GM12878 (cell line): ENCODE results near the gene PAX7. TPM values are rescaled to one million over a fixed set of nuclear protein-coding genes. Genes with fewer than 3 reads are reported as not detected.

Experiments used
- ATAC-seq: fragments of 200-7000 bp; cut with Tn5 transposase; 3 replicates; pipeline ENCODE4 v1.9.1; 2020; ENCODE audit warnings: mild to moderate bottlenecking, moderate library complexity
- BruUV-seq: library from RNA; stranded (reverse); fragments of 400-500 nt; replicated peaks from 2 replicates; lab custom pipeline; 2021; lab: Mats Ljungman, UMichigan
- CTCF ChIA-PET: fragments of 300-600 bp; sonication (Branson Sonifier 250); formaldehyde crosslinking; extraction: SDS; loops from one replicate; lab custom pipeline; 2021; ENCODE audit warnings: inconsistent platforms; lab: Yijun Ruan, JAX
- POLR2A ChIA-PET: fragments of 350-600 bp; formaldehyde crosslinking; extraction: SDS; loops from one replicate; lab custom pipeline; 2021; ENCODE audit warnings: inconsistent platforms; lab: Charles Lee
- RAD21 ChIA-PET: fragments of 300-600 bp; sonication (Branson Sonifier 250); formaldehyde crosslinking; loops from one replicate; lab custom pipeline; 2023; ENCODE audit warnings: antibody characterized with exemption; ENCODE audit not compliant: unreplicated experiment; lab: Charles Lee
- SMC1A ChIA-PET: fragments of 300-600 bp; sonication (Branson Sonifier 250); formaldehyde crosslinking; loops from one replicate; lab custom pipeline; 2023; ENCODE audit not compliant: unreplicated experiment, uncharacterized antibody; lab: Charles Lee
- DNase-seq: peaks from one replicate; pipeline ENCODE4 v3.0.0-alpha.2; 2011; ENCODE audit warnings: low read depth, low spot score
- FAIRE-seq: peaks from 3 replicates; lab custom pipeline; 2011; peaks lifted over from hg19 to GRCh38; lab: Jason Lieb, UNC
- H2AFZ ChIP-seq: 2 replicates; pipeline ENCODE4 v1.6.0; 2011; ENCODE audit warnings: low read depth, low read length, control low read depth; ENCODE audit not compliant: control insufficient read depth
- H3K27ac ChIP-seq: 2 replicates; pipeline ENCODE4 v1.5.1; 2011; ENCODE audit warnings: control low read depth; ENCODE audit not compliant: control insufficient read depth, insufficient read depth
- H3K27me3 ChIP-seq, 2 experiments: replicated peaks in 1 of 2; 2 replicates each; pipeline versions ENCODE4 v1.6.0 to v1.6.1; 2011; ENCODE audit warnings: low read length in 1 of 2; ENCODE audit not compliant: control insufficient read depth in 2 of 2, insufficient read depth in 2 of 2
- H3K36me3 ChIP-seq, 2 experiments: 2 replicates each; pipeline ENCODE4 v1.5.1; 2011; ENCODE audit warnings: low read length in 1 of 2; ENCODE audit not compliant: control insufficient read depth in 2 of 2, insufficient read depth in 2 of 2
- H3K4me1 ChIP-seq: 2 replicates; pipeline ENCODE4 v1.6.1; 2011; ENCODE audit warnings: mild to moderate bottlenecking, low read length, moderate library complexity, mixed read lengths; ENCODE audit not compliant: control insufficient read depth, insufficient read depth
- H3K4me2 ChIP-seq: 2 replicates; pipeline ENCODE4 v1.6.0; 2011; ENCODE audit warnings: control low read depth; ENCODE audit not compliant: control insufficient read depth, insufficient read depth
- H3K4me3 ChIP-seq: fragments of 200-600 bp; sonication (generic); 2 replicates; pipeline ENCODE4 v1.5.1; 2016
- H3K79me2 ChIP-seq: 2 replicates; pipeline ENCODE4 v1.6.0; 2011; ENCODE audit warnings: low read length; ENCODE audit not compliant: control insufficient read depth, insufficient read depth
- H3K9ac ChIP-seq: 2 replicates; pipeline ENCODE4 v1.8.0; 2011; ENCODE audit warnings: low read length, control low read depth, mixed read lengths; ENCODE audit not compliant: control insufficient read depth, insufficient read depth
- H3K9me3 ChIP-seq: replicated peaks from 3 replicates; pipeline ENCODE4 v1.5.1; 2011; ENCODE audit warnings: mild to moderate bottlenecking, low read length; ENCODE audit not compliant: control insufficient read depth, insufficient read depth
- H4K20me1 ChIP-seq: 2 replicates; pipeline ENCODE4 v1.6.0; 2011; ENCODE audit not compliant: control insufficient read depth, insufficient read depth
- ETV6 ChIP-seq, 2 experiments: fragments of 450-650 bp in 1 of 2; IDR thresholded peaks in 1 of 2; conservative IDR thresholded peaks in 1 of 2; 2 replicates each; pipeline ENCODE4 v1.6.1; 2014; ENCODE audit warnings: antibody characterized with exemption in 1 of 2, borderline replicate concordance in 1 of 2, low read depth in 1 of 2, mild to moderate bottlenecking in 1 of 2, moderate library complexity in 1 of 2
- EZH2 ChIP-seq: IDR thresholded peaks from 2 replicates; pipeline ENCODE4 v1.6.1; 2012; ENCODE audit warnings: low read depth, mild to moderate bottlenecking, control low read depth, inconsistent platforms, low read length, borderline replicate concordance; ENCODE audit not compliant: control insufficient read depth
- FOXM1 ChIP-seq: IDR thresholded peaks from 2 replicates; pipeline ENCODE4 v1.6.1; 2012; ENCODE audit warnings: low read depth, mild to moderate bottlenecking, inconsistent platforms, low read length, moderate library complexity
- KDM1A ChIP-seq: fragments of 200-600 bp; sonication (generic); IDR thresholded peaks from 2 replicates; pipeline ENCODE4 v1.6.1; 2016; ENCODE audit warnings: borderline replicate concordance
- NFXL1 ChIP-seq: fragments of 450-650 bp; IDR thresholded peaks from 2 replicates; pipeline ENCODE4 v1.6.1; 2017; ENCODE audit warnings: antibody characterized with exemption, mild to moderate bottlenecking, borderline replicate concordance
- RELA ChIP-seq: fragments of 450-650 bp; IDR thresholded peaks from 2 replicates; pipeline ENCODE4 v1.8.0; 2014; ENCODE audit warnings: borderline replicate concordance; ENCODE audit not compliant: partially characterized antibody
- SRF ChIP-seq, 2 experiments: IDR thresholded peaks; 2 replicates each; pipeline ENCODE4 v1.6.1; 2011; ENCODE audit warnings: low read depth in 2 of 2, low read length in 2 of 2, mild to moderate bottlenecking in 1 of 2, moderate library complexity in 1 of 2
- SUPT20H ChIP-seq: IDR thresholded peaks from 2 replicates; pipeline ENCODE4 v1.6.1; 2011; ENCODE audit warnings: low read depth, mild to moderate bottlenecking, low read length, moderate library complexity, borderline replicate concordance; ENCODE audit not compliant: control insufficient read depth
- ZNF622 ChIP-seq: fragments of 450-650 bp; IDR thresholded peaks from 2 replicates; pipeline ENCODE4 v1.6.1; 2017; ENCODE audit warnings: mild to moderate bottlenecking, inconsistent platforms
- WGBS: methylation state at CpG from one replicate; pipeline ENCODE4 v1.1.6; 2016; ENCODE audit warnings: low lambda C conversion rate; ENCODE audit not compliant: insufficient replicate concordance, insufficient coverage; ENCODE audit errors: missing lambda C conversion rate; 5-methylcytosine and 5-hydroxymethylcytosine counted together
- in situ Hi-C: fragments of 300-500 bp; cut with MboI; formaldehyde crosslinking; loops from 9 replicates; pipeline ENCODE4 v1.14.3; 2018; ENCODE audit warnings: mixed read lengths
- intact Hi-C: fragments of 100-400 bp; cut with micrococcal nuclease; formaldehyde crosslinking; loops from one replicate; pipeline ENCODE4 v1.14.2; 2022; ENCODE audit not compliant: unreplicated experiment
- polyA plus RNA-seq, 11 experiments: library from polyadenylated mRNA; depleted of rRNA in 4 of 11; unstranded in 6 of 11; stranded (reverse) in 5 of 11; fragments of >200 nt; fragmentation: Nextera tagmentation in 4 of 11; fragmentation: Illumina TruSeq in 1 of 11; extraction: Ambion mirVana in 4 of 11; extraction: Trizol in 1 of 11; gene quantifications; 1 replicate in 1 of 11; 2 replicates in 10 of 11; pipeline versions ENCODE4 v1.2.1 to v1.2.3, GENCODE V29; 2011 to 2016; ENCODE audit warnings: inconsistent platforms in 2 of 11, missing spikeins in 2 of 11, low read depth in 1 of 11
- total RNA-seq, 4 experiments: library from RNA; depleted of rRNA in 3 of 4; stranded (reverse); fragments of >200 nt in 3 of 4; fragmentation: Illumina TruSeq in 1 of 4; extraction: Trizol in 1 of 4; gene quantifications; 2 replicates each; pipeline versions ENCODE4 v1.2.1 to v1.2.3, GENCODE V29; 2013 to 2021
- TF ChIP-seq, protein P1 (sequence below): fragments of 150-350 bp; IDR thresholded peaks from 2 replicates; pipeline ENCODE4 v1.6.1; 2016; ENCODE audit warnings: low read depth, low read length
- TF ChIP-seq, protein P2 (sequence below): IDR thresholded peaks from 2 replicates; pipeline ENCODE4 v1.6.1; 2011; ENCODE audit warnings: borderline replicate concordance, low read depth, mild to moderate bottlenecking, moderate library complexity, low read length; ENCODE audit not compliant: insufficient read depth, poor library complexity, severe bottlenecking
- TF ChIP-seq, protein P3 (sequence below): IDR thresholded peaks from 2 replicates; pipeline ENCODE4 v1.6.1; 2011; ENCODE audit warnings: low read depth, low read length, improper control_type of control experiment, borderline replicate concordance
- TF ChIP-seq, protein P4 (sequence below): fragments of 450-650 bp; IDR thresholded peaks from 2 replicates; pipeline ENCODE4 v1.6.1; 2014; ENCODE audit warnings: mild to moderate bottlenecking
- TF ChIP-seq, protein P5 (sequence below): fragments of 450-650 bp; IDR thresholded peaks from 2 replicates; pipeline ENCODE4 v1.6.1; 2016; ENCODE audit warnings: mild to moderate bottlenecking

The PAX7 gene
- total and polyA plus RNA-seq, 10 of the 15 experiments (the other 5 are each of a cell fraction or from before 2014, with no cell fraction given): not detected

DNA sequence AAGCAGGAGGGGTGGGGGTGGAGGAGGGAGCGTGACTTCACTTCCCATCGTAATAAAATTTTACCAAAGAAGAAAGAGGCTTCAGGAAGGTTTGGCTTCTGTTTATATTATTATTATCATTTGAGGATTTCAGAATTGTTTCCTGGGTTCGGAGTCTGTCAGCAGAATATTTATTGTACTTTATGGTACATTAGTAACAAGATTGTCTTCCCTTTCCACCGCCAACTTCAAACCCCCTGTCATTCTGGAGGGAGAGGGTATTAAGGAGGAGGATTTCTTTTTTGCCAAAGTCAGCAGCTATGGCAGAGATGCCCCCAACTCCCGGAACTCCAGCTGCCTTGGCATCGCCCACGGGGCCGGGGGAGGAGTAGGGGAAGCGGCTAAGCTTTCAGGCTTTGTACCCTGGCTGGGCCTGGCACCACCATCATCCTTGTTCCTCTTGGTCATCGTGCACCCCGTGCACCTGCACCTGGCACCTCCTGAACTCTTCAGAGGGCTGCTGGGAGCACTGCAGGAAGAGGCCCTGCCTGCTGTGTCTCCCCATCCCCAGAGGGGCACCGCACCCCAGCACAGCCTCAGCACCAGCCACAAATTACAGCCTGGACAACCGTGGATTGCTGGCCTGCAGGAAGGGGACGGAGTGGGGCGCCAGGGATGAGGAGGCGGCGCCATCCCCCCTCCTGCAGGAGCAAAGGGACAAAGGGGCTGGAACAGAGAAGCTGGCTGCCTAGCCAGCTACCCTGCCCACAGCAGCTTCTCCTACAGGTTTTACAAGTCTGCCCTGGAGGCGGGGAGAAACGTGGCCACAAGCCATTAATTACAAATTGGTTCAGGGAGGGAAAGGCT, 24.0 kb upstream of the PAX7 start:
- RAD21 ChIA-PET: no interaction called here
- intact Hi-C loops (no loop called here), in situ Hi-C loops (no loop called here)
- CTCF ChIA-PET: interaction anchor here (0.7 kb wide), 1 partner anchor 17 kb away, joined by 3 read pairs; no protein-coding TSS in a partner anchor
- Histone ChIP-seq H3K27me3 (no peaks in the 10 kb centered on the region; a peak in 1 of 4 replicates), H3K79me2 (no peaks in the 10 kb centered on the region), H3K9me3 (no peaks in the 10 kb centered on the region), H2AFZ (no peak overlapping the region), H3K4me1 (no peaks in the 10 kb centered on the region), H3K36me3 (no peaks in the 10 kb centered on the region), H3K4me2 (no peak overlapping the region), H3K9ac (no peak overlapping the region), H3K27ac (no peak overlapping the region), H3K4me3 (no peak overlapping the region), H4K20me1 (no peaks in the 10 kb centered on the region)
- no peak for ATAC-seq
- SMC1A ChIA-PET: no interaction called here
- DNase-seq: no peak
- POLR2A ChIA-PET: no interaction called here
- BruUV-seq: no TSS peak
- no peak for FAIRE-seq
- 26% methylated on average over 19 of the region's 19 CpGs for WGBS
- TF ChIP-seq, protein P1, sequence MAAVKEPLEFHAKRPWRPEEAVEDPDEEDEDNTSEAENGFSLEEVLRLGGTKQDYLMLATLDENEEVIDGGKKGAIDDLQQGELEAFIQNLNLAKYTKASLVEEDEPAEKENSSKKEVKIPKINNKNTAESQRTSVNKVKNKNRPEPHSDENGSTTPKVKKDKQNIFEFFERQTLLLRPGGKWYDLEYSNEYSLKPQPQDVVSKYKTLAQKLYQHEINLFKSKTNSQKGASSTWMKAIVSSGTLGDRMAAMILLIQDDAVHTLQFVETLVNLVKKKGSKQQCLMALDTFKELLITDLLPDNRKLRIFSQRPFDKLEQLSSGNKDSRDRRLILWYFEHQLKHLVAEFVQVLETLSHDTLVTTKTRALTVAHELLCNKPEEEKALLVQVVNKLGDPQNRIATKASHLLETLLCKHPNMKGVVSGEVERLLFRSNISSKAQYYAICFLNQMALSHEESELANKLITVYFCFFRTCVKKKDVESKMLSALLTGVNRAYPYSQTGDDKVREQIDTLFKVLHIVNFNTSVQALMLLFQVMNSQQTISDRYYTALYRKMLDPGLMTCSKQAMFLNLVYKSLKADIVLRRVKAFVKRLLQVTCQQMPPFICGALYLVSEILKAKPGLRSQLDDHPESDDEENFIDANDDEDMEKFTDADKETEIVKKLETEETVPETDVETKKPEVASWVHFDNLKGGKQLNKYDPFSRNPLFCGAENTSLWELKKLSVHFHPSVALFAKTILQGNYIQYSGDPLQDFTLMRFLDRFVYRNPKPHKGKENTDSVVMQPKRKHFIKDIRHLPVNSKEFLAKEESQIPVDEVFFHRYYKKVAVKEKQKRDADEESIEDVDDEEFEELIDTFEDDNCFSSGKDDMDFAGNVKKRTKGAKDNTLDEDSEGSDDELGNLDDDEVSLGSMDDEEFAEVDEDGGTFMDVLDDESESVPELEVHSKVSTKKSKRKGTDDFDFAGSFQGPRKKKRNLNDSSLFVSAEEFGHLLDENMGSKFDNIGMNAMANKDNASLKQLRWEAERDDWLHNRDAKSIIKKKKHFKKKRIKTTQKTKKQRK: no peak
- no peak for TF ChIP-seq SRF (IDR thresholded peaks at IDR 0.05; ENCODE audit: low read depth in 2 of 2, low read length in 2 of 2)
- no peak for TF ChIP-seq ETV6 (conservative IDR thresholded peaks at IDR 0.05 in 1 of 2, IDR thresholded peaks at IDR 0.05 in 1 of 2; ENCODE audit: borderline replicate concordance in 1 of 2, low read depth in 1 of 2)
- TF ChIP-seq KDM1A: no peak
- no peak for TF ChIP-seq ZNF622
- TF ChIP-seq, protein P2, sequence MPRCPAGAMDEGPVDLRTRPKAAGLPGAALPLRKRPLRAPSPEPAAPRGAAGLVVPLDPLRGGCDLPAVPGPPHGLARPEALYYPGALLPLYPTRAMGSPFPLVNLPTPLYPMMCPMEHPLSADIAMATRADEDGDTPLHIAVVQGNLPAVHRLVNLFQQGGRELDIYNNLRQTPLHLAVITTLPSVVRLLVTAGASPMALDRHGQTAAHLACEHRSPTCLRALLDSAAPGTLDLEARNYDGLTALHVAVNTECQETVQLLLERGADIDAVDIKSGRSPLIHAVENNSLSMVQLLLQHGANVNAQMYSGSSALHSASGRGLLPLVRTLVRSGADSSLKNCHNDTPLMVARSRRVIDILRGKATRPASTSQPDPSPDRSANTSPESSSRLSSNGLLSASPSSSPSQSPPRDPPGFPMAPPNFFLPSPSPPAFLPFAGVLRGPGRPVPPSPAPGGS: no peak
- TF ChIP-seq NFXL1: no peak
- TF ChIP-seq, protein P3, sequence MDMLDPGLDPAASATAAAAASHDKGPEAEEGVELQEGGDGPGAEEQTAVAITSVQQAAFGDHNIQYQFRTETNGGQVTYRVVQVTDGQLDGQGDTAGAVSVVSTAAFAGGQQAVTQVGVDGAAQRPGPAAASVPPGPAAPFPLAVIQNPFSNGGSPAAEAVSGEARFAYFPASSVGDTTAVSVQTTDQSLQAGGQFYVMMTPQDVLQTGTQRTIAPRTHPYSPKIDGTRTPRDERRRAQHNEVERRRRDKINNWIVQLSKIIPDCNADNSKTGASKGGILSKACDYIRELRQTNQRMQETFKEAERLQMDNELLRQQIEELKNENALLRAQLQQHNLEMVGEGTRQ: no peak
- TF ChIP-seq, protein P4, sequence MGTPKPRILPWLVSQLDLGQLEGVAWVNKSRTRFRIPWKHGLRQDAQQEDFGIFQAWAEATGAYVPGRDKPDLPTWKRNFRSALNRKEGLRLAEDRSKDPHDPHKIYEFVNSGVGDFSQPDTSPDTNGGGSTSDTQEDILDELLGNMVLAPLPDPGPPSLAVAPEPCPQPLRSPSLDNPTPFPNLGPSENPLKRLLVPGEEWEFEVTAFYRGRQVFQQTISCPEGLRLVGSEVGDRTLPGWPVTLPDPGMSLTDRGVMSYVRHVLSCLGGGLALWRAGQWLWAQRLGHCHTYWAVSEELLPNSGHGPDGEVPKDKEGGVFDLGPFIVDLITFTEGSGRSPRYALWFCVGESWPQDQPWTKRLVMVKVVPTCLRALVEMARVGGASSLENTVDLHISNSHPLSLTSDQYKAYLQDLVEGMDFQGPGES: no peak
- TF ChIP-seq EZH2: no peak
- TF ChIP-seq RELA: no peak
- TF ChIP-seq, protein P5, sequence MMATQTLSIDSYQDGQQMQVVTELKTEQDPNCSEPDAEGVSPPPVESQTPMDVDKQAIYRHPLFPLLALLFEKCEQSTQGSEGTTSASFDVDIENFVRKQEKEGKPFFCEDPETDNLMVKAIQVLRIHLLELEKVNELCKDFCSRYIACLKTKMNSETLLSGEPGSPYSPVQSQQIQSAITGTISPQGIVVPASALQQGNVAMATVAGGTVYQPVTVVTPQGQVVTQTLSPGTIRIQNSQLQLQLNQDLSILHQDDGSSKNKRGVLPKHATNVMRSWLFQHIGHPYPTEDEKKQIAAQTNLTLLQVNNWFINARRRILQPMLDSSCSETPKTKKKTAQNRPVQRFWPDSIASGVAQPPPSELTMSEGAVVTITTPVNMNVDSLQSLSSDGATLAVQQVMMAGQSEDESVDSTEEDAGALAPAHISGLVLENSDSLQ: no peak
- TF ChIP-seq FOXM1: no peak
- no peak for TF ChIP-seq SUPT20H
